NT2/D1 (cell line): Measurements from ENCODE around the gene AQP2.

Experiments
- SUZ12 ChIP-seq: IDR thresholded peaks from 2 replicates; pipeline ENCODE4 v1.6.1; 2011; ENCODE audit not compliant: insufficient read length, insufficient read depth; ENCODE audit errors: extremely low read depth
- ZNF274 ChIP-seq: IDR thresholded peaks from 2 replicates; pipeline ENCODE4 v1.6.1; 2011; ENCODE audit warnings: mild to moderate bottlenecking, low read depth, low read length

- no peak for TF ChIP-seq SUZ12
- no peak for TF ChIP-seq ZNF274
These were observed 22.1 kb upstream of the AQP2 start for GRCh38 chr12:49928471-49928870.
